SK-N-SH treated with all-trans-retinoic acid at 6 μM for 48 hours (cell line): ENCODE measurements around the gene GMEB2.

Experiments used
- ATAC-seq: fragments of 200-7000 bp; cut with Tn5 transposase; 3 replicates; pipeline ENCODE4 v1.9.1; 2020; ENCODE audit warnings: mild to moderate bottlenecking, moderate library complexity
- ARNTL ChIP-seq: fragments of 450-650 bp; formaldehyde crosslinking; IDR thresholded peaks from 2 replicates; pipeline ENCODE4 v1.5.0; 2020; ENCODE audit warnings: low read depth, mild to moderate bottlenecking, moderate library complexity, borderline replicate concordance
- BACH2 ChIP-seq: fragments of 250-450 bp; sonication (Bioruptor Pico); IDR thresholded peaks from 2 replicates; pipeline ENCODE4 v1.9.0; 2021; ENCODE audit warnings: mild to moderate bottlenecking, borderline replicate concordance
- CSDC2 ChIP-seq: fragments of 250-450 bp; sonication (Bioruptor Pico); IDR thresholded peaks from 2 replicates; pipeline ENCODE4 v1.5.0; 2020; ENCODE audit warnings: mild to moderate bottlenecking, moderate library complexity
- CSRNP3 ChIP-seq: fragments of 250-450 bp; sonication (Bioruptor Pico); IDR thresholded peaks from 2 replicates; pipeline ENCODE4 v1.5.1; 2021; ENCODE audit warnings: mild to moderate bottlenecking, moderate library complexity
- ESRRG ChIP-seq: fragments of 250-450 bp; sonication (Bioruptor Pico); IDR thresholded peaks from 2 replicates; pipeline ENCODE4 v1.6.1; 2021; ENCODE audit warnings: mild to moderate bottlenecking
- GLIS3 ChIP-seq: fragments of 250-450 bp; sonication (Bioruptor Pico); IDR thresholded peaks from 2 replicates; pipeline ENCODE4 v1.5.0; 2020; ENCODE audit warnings: mild to moderate bottlenecking, moderate library complexity
- PATZ1 ChIP-seq: fragments of 250-450 bp; sonication (Bioruptor Pico); IDR thresholded peaks from 2 replicates; pipeline ENCODE4 v1.8.0; 2020; ENCODE audit warnings: mild to moderate bottlenecking, moderate library complexity, borderline replicate concordance
- PPARA ChIP-seq: fragments of 250-450 bp; sonication (Bioruptor Pico); IDR thresholded peaks from 2 replicates; pipeline ENCODE4 v1.5.0; 2020; ENCODE audit warnings: mild to moderate bottlenecking, borderline replicate concordance
- RARB ChIP-seq: fragments of 250-450 bp; sonication (Bioruptor Pico); IDR thresholded peaks from 2 replicates; pipeline ENCODE4 v1.8.0; 2021; ENCODE audit warnings: mild to moderate bottlenecking, moderate library complexity
- SNAI2 ChIP-seq: fragments of 250-450 bp; sonication (Bioruptor Pico); IDR thresholded peaks from 2 replicates; pipeline ENCODE4 v1.5.0; 2020; ENCODE audit warnings: mild to moderate bottlenecking, moderate library complexity
- TCF4 ChIP-seq: fragments of 250-450 bp; sonication (Bioruptor Pico); IDR thresholded peaks from 2 replicates; pipeline ENCODE4 v1.8.0; 2021; ENCODE audit warnings: mild to moderate bottlenecking, moderate library complexity, borderline replicate concordance
- TOX ChIP-seq: fragments of 250-450 bp; sonication (Bioruptor Pico); IDR thresholded peaks from 2 replicates; pipeline ENCODE4 v1.8.0; 2021; ENCODE audit warnings: mild to moderate bottlenecking, moderate library complexity, borderline replicate concordance
- TSHZ2 ChIP-seq: fragments of 250-450 bp; sonication (Bioruptor Pico); IDR thresholded peaks from 2 replicates; pipeline ENCODE4 v1.5.0; 2020; ENCODE audit warnings: mild to moderate bottlenecking, moderate library complexity
- ZFP3 ChIP-seq: fragments of 250-450 bp; sonication (Bioruptor Pico); IDR thresholded peaks from 2 replicates; pipeline ENCODE4 v1.5.0; 2020; ENCODE audit warnings: mild to moderate bottlenecking, moderate library complexity
- ZFP30 ChIP-seq: fragments of 450-650 bp; formaldehyde crosslinking; IDR thresholded peaks from 2 replicates; pipeline ENCODE4 v1.5.0; 2022; ENCODE audit warnings: mild to moderate bottlenecking, moderate library complexity
- ZNF565 ChIP-seq: fragments of 450-650 bp; formaldehyde crosslinking; conservative IDR thresholded peaks from 2 replicates; pipeline ENCODE4 v1.5.0; 2020; ENCODE audit warnings: low read depth, mild to moderate bottlenecking, moderate library complexity
- ZNF70 ChIP-seq: fragments of 450-650 bp; formaldehyde crosslinking; IDR thresholded peaks from 2 replicates; pipeline ENCODE4 v1.5.0; 2020; ENCODE audit warnings: mild to moderate bottlenecking, moderate library complexity
- ZNF8 ChIP-seq: fragments of 450-650 bp; formaldehyde crosslinking; IDR thresholded peaks from 2 replicates; pipeline ENCODE4 v1.5.0; 2020; ENCODE audit warnings: mild to moderate bottlenecking, moderate library complexity
- TF ChIP-seq, protein P1 (sequence below): fragments of 250-450 bp; sonication (Bioruptor Pico); IDR thresholded peaks from 2 replicates; pipeline ENCODE4 v1.5.1; 2020; ENCODE audit warnings: low read depth, mild to moderate bottlenecking, moderate library complexity

Gene GMEB2

GRCh38 chr20:63566395-63567135, 60.3 kb downstream of the GMEB2 start:
- ATAC-seq = no peak
- TF ChIP-seq GLIS3 (CRISPR knock-in tag) = no peak

DNA sequence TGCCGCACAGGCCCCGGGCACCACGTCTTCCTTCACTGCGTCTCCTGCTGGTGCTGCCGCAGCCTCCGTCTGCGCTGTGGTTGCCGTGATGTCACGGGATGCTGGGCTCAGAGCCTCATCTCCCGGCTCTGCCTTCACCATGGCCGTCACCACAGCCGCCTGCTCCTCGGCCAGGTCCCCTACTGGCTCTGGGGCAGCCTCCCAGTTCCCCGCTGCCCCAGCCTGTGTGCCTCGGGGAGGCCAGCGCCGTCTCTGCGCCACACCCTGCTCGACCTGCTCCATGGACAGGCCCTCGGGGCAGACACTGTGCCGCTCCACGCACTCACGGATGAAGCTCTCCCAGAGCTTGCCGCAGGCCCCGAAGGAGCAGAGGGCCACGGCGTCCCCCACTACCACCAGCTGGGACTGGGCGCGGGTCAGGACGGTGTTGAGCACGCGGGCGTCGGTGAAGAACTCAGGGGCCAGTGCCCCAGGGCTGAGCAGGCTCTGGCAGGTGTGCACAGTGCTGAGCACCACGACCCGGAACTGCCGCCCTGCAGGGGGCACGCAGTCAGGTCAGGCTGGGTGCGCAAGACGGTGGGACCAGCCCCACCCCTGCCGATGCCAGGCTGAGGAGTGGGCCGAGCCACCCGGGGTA, 61.1 kb downstream of the GMEB2 start:
- TF ChIP-seq TSHZ2 (no peak), ZNF565 (CRISPR knock-in tag) (no peak), CSRNP3 (CRISPR knock-in tag) (no peak), ZFP30 (CRISPR knock-in tag) (no peak), ZFP3 (CRISPR knock-in tag) (no peak), SNAI2 (CRISPR knock-in tag) (no peak), ZNF70 (CRISPR knock-in tag) (no peak), ZNF8 (CRISPR knock-in tag) (no peak), RARB (no peak), CSDC2 (CRISPR knock-in tag) (no peak), TCF4 (CRISPR knock-in tag) (no peak), ARNTL (CRISPR knock-in tag) (no peak), GLIS3 (CRISPR knock-in tag) (no peak)
- TF ChIP-seq, protein P1, sequence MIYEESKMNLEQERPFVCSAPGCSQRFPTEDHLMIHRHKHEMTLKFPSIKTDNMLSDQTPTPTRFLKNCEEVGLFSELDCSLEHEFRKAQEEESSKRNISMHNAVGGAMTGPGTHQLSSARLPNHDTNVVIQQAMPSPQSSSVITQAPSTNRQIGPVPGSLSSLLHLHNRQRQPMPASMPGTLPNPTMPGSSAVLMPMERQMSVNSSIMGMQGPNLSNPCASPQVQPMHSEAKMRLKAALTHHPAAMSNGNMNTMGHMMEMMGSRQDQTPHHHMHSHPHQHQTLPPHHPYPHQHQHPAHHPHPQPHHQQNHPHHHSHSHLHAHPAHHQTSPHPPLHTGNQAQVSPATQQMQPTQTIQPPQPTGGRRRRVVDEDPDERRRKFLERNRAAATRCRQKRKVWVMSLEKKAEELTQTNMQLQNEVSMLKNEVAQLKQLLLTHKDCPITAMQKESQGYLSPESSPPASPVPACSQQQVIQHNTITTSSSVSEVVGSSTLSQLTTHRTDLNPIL (CRISPR knock-in tag) = no peak
- ATAC-seq = no peak

GRCh38 chr20:63565021-63565698, 61.7 kb downstream of the GMEB2 start:
- no peak for ATAC-seq
- TF ChIP-seq, protein P1 (CRISPR knock-in tag) = no peak

DNA sequence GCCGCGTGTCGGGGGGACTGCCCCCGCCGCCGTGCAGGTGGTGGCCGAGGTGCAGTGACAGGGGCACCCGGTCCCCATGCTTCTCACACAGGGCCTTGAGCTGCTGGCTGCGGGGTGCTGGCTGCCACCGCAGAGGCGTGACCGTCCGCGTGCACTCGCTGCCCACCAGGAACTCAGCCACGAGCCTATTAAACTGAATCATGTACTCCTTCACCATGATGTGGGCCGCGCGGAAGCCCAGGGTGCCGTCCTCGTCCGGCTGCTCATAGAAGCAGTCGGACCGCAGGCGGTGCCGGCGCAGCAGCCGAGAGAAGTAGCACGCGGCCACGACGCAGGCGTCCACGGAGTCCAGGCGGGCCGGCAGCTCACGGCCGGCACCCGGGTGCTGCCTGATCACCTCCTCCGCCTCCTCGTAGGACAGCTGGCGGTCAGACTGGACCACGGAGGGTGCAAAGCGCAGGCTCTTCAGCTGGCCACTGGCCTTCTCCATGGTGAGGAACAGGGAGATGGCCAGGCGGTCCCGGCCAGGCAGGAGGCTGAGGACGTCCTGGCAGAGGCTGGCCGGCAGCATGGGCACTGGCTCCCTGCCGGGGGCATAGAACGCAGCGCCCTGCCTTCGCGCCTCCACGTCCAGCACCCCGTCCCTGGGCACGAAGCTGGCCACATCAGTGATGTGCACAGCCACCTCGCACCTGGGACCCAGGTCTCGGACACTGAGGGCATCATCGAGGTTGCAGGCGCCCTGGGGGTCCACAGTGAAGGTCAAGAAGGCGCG, 62.7 kb downstream of the GMEB2 start:
- no peak for ATAC-seq
- no peak for TF ChIP-seq TSHZ2
- TF ChIP-seq ZFP3 (CRISPR knock-in tag) = no peak
- no peak for TF ChIP-seq ESRRG (CRISPR knock-in tag)
- TF ChIP-seq SNAI2 (CRISPR knock-in tag) = no peak
- TF ChIP-seq ZNF70 (CRISPR knock-in tag) = no peak
- no peak for TF ChIP-seq RARB
- TF ChIP-seq GLIS3 (CRISPR knock-in tag) = no peak
- no peak for TF ChIP-seq TOX
- TF ChIP-seq PPARA (CRISPR knock-in tag) = no peak
- TF ChIP-seq PATZ1 (CRISPR knock-in tag) = no peak
- TF ChIP-seq CSRNP3 (CRISPR knock-in tag) = no peak
- TF ChIP-seq BACH2 (CRISPR knock-in tag) = no peak
